ENCODE results near the gene TOMM40L.
A peak's percentile ranks its signal among the peaks of the same experiment; 100 is the strongest.

TOMM40L gene

GRCh38 chr1:161188381-161188780, 37.5 kb upstream of the TOMM40L start:
- peaks cover 9 to 16% of the 10 kb centered on the region in 2 donors for H3K4me1 ChIP-seq (ENCODE audit: control insufficient read depth in 1 of 2, insufficient read depth in 2 of 2, low read length in 2 of 2)
- H3K36me3 ChIP-seq (ENCODE audit: control insufficient read depth in 1 of 2, insufficient read depth in 2 of 2, low read length in 2 of 2), result peaks cover 11 to 12% of the 10 kb centered on the region in 2 donors
- H3K27ac ChIP-seq (ENCODE audit: low read length), result no peak overlapping the region
- no peaks in the 10 kb centered on the region for H3K27me3 ChIP-seq (ENCODE audit: low read depth, low read length)
- H3K4me3 ChIP-seq (ENCODE audit: low read depth in 1 of 2, low read length in 2 of 2), result no peak overlapping the region
- H3K9me3 ChIP-seq (ENCODE audit: control insufficient read depth in 1 of 2, low read length in 2 of 2), result no peaks in the 10 kb centered on the region

GRCh38 chr1:161189036-161189435, 36.8 kb upstream of the TOMM40L start:
- no peak overlapping the region for H3K4me3 ChIP-seq (ENCODE audit: low read depth in 1 of 2, low read length in 2 of 2)
- H3K27ac ChIP-seq (ENCODE audit: low read length), result no peak overlapping the region
- peaks cover 11 to 16% of the 10 kb centered on the region in 2 donors for H3K4me1 ChIP-seq (ENCODE audit: control insufficient read depth in 1 of 2, insufficient read depth in 2 of 2, low read length in 2 of 2)
- no peaks in the 10 kb centered on the region for H3K9me3 ChIP-seq (ENCODE audit: control insufficient read depth in 1 of 2, low read length in 2 of 2)
- no peaks in the 10 kb centered on the region for H3K27me3 ChIP-seq (ENCODE audit: low read depth, low read length)
- peaks cover 11 to 12% of the 10 kb centered on the region in 2 donors for H3K36me3 ChIP-seq (ENCODE audit: control insufficient read depth in 1 of 2, insufficient read depth in 2 of 2, low read length in 2 of 2)

GRCh38 chr1:161190962-161191521, 34.8 kb upstream of the TOMM40L start:
- peaks cover 16 to 17% of the 10 kb centered on the region in 2 donors for H3K36me3 ChIP-seq (ENCODE audit: control insufficient read depth in 1 of 2, insufficient read depth in 2 of 2, low read length in 2 of 2)
- H3K4me1 ChIP-seq (ENCODE audit: control insufficient read depth in 1 of 2, insufficient read depth in 2 of 2, low read length in 2 of 2), result peaks cover 11 to 16% of the 10 kb centered on the region in 2 donors
- no peak overlapping the region for H3K27ac ChIP-seq (ENCODE audit: low read length)

GRCh38 chr1:161191971-161192370, 33.9 kb upstream of the TOMM40L start:
- H3K27me3 ChIP-seq (ENCODE audit: low read depth, low read length), result no peaks in the 10 kb centered on the region
- no peak overlapping the region for H3K27ac ChIP-seq (ENCODE audit: low read length)
- peaks cover 12 to 18% of the 10 kb centered on the region in 2 donors for H3K4me1 ChIP-seq (ENCODE audit: control insufficient read depth in 1 of 2, insufficient read depth in 2 of 2, low read length in 2 of 2)
- H3K4me3 ChIP-seq (ENCODE audit: low read depth in 1 of 2, low read length in 2 of 2), result no peak overlapping the region
- no peaks in the 10 kb centered on the region for H3K9me3 ChIP-seq (ENCODE audit: control insufficient read depth in 1 of 2, low read length in 2 of 2)
- peaks cover 17 to 18% of the 10 kb centered on the region in 2 donors for H3K36me3 ChIP-seq (ENCODE audit: control insufficient read depth in 1 of 2, insufficient read depth in 2 of 2, low read length in 2 of 2)

More at GRCh38 chr1:161190962-161191521, 34.8 kb upstream of the TOMM40L start:
- no peak overlapping the region for H3K4me3 ChIP-seq (ENCODE audit: low read depth in 1 of 2, low read length in 2 of 2)
- no peaks in the 10 kb centered on the region for H3K27me3 ChIP-seq (ENCODE audit: low read depth, low read length)
- no peaks in the 10 kb centered on the region for H3K9me3 ChIP-seq (ENCODE audit: control insufficient read depth in 1 of 2, low read length in 2 of 2)

- H3K27me3 ChIP-seq (ENCODE audit: low read depth, low read length), result no peaks in the 10 kb centered on the region
- H3K4me1 ChIP-seq (ENCODE audit: control insufficient read depth in 1 of 2, insufficient read depth in 2 of 2, low read length in 2 of 2), result peaks cover 12 to 25% of the 10 kb centered on the region in 2 donors
- H3K9me3 ChIP-seq (ENCODE audit: control insufficient read depth in 1 of 2, low read length in 2 of 2), result no peaks in the 10 kb centered on the region
- H3K27ac ChIP-seq (ENCODE audit: low read length), result peak overlapping the region; percentile 23
- H3K4me3 ChIP-seq (ENCODE audit: low read depth in 1 of 2, low read length in 2 of 2), result no peak overlapping the region
- H3K36me3 ChIP-seq (ENCODE audit: control insufficient read depth in 1 of 2, insufficient read depth in 2 of 2, low read length in 2 of 2), result peaks cover 17 to 18% of the 10 kb centered on the region in 2 donors
These were observed 33.1 kb upstream of the TOMM40L start for GRCh38 chr1:161192476-161193465.

- H3K27ac ChIP-seq (ENCODE audit: low read length), result no peak overlapping the region
- no peaks in the 10 kb centered on the region for H3K27me3 ChIP-seq (ENCODE audit: low read depth, low read length)
- H3K4me3 ChIP-seq (ENCODE audit: low read depth in 1 of 2, low read length in 2 of 2), result no peak overlapping the region
- no peaks in the 10 kb centered on the region for H3K9me3 ChIP-seq (ENCODE audit: control insufficient read depth in 1 of 2, low read length in 2 of 2)
- H3K36me3 ChIP-seq (ENCODE audit: control insufficient read depth in 1 of 2, insufficient read depth in 2 of 2, low read length in 2 of 2), result peaks cover 17 to 18% of the 10 kb centered on the region in 2 donors
- peaks cover 12 to 33% of the 10 kb centered on the region in 2 donors for H3K4me1 ChIP-seq (ENCODE audit: control insufficient read depth in 1 of 2, insufficient read depth in 2 of 2, low read length in 2 of 2)
These were observed 32.2 kb upstream of the TOMM40L start for GRCh38 chr1:161193561-161194235.

- Histone ChIP-seq H3K27ac (ENCODE audit: low read length) (no peak overlapping the region), H3K4me3 (ENCODE audit: low read depth in 1 of 2, low read length in 2 of 2) (peak overlapping the region; percentile 36 to 68), H3K4me1 (ENCODE audit: control insufficient read depth in 1 of 2, insufficient read depth in 2 of 2, low read length in 2 of 2) (peaks cover 12 to 38% of the 10 kb centered on the region in 2 donors), H3K9me3 (ENCODE audit: control insufficient read depth in 1 of 2, low read length in 2 of 2) (no peaks in the 10 kb centered on the region), H3K36me3 (ENCODE audit: control insufficient read depth in 1 of 2, insufficient read depth in 2 of 2, low read length in 2 of 2) (peaks cover 17 to 18% of the 10 kb centered on the region in 2 donors), H3K27me3 (ENCODE audit: low read depth, low read length) (no peaks in the 10 kb centered on the region)
These were observed 30.7 kb upstream of the TOMM40L start for GRCh38 chr1:161195171-161195570.

GRCh38 chr1:161196111-161196510, 29.7 kb upstream of the TOMM40L start:
- H3K27ac ChIP-seq (ENCODE audit: low read length), result no peak overlapping the region

GRCh38 chr1:161196521-161197451, 29.1 kb upstream of the TOMM40L start:
- H3K27ac ChIP-seq (ENCODE audit: low read length), result peak overlapping the region; percentile 85

More at GRCh38 chr1:161196111-161196510, 29.7 kb upstream of the TOMM40L start:
- Histone ChIP-seq H3K36me3 (ENCODE audit: control insufficient read depth in 1 of 2, insufficient read depth in 2 of 2, low read length in 2 of 2) (peaks cover 14 to 17% of the 10 kb centered on the region in 2 donors), H3K4me3 (ENCODE audit: low read depth in 1 of 2, low read length in 2 of 2) (peak overlapping the region; percentile 60 to 68), H3K27me3 (ENCODE audit: low read depth, low read length) (no peaks in the 10 kb centered on the region), H3K9me3 (ENCODE audit: control insufficient read depth in 1 of 2, low read length in 2 of 2) (no peaks in the 10 kb centered on the region), H3K4me1 (ENCODE audit: control insufficient read depth in 1 of 2, insufficient read depth in 2 of 2, low read length in 2 of 2) (peaks cover 20 to 48% of the 10 kb centered on the region in 2 donors)

GRCh38 chr1:161197560-161198193, 28.2 kb upstream of the TOMM40L start:
- peak overlapping the region; percentile 85 for H3K27ac ChIP-seq (ENCODE audit: low read length)
- H3K9me3 ChIP-seq (ENCODE audit: control insufficient read depth in 1 of 2, low read length in 2 of 2), result no peaks in the 10 kb centered on the region
- peaks cover 22 to 47% of the 10 kb centered on the region in 2 donors for H3K4me1 ChIP-seq (ENCODE audit: control insufficient read depth in 1 of 2, insufficient read depth in 2 of 2, low read length in 2 of 2)
- peak overlapping the region; percentile 60 to 68 for H3K4me3 ChIP-seq (ENCODE audit: low read depth in 1 of 2, low read length in 2 of 2)
- H3K27me3 ChIP-seq (ENCODE audit: low read depth, low read length), result no peaks in the 10 kb centered on the region
- H3K36me3 ChIP-seq (ENCODE audit: control insufficient read depth in 1 of 2, insufficient read depth in 2 of 2, low read length in 2 of 2), result peaks cover 4 to 8% of the 10 kb centered on the region in 2 donors

More at GRCh38 chr1:161196521-161197451, 29.1 kb upstream of the TOMM40L start:
- Histone ChIP-seq H3K9me3 (ENCODE audit: control insufficient read depth in 1 of 2, low read length in 2 of 2) (no peaks in the 10 kb centered on the region), H3K4me1 (ENCODE audit: control insufficient read depth in 1 of 2, insufficient read depth in 2 of 2, low read length in 2 of 2) (peaks cover 25 to 50% of the 10 kb centered on the region in 2 donors), H3K27me3 (ENCODE audit: low read depth, low read length) (no peaks in the 10 kb centered on the region), H3K36me3 (ENCODE audit: control insufficient read depth in 1 of 2, insufficient read depth in 2 of 2, low read length in 2 of 2) (peaks cover 8 to 11% of the 10 kb centered on the region in 2 donors), H3K4me3 (ENCODE audit: low read depth in 1 of 2, low read length in 2 of 2) (peak overlapping the region; percentile 60 to 68)
